Coronary artery (tissue), 2 donors: Measurements from ENCODE around the gene NUP155.
"Not testable (repeated sequence)": the region's sequence is repeated elsewhere in the genome, so short reads cannot be mapped to it uniquely, and the experiment has no call there.

Experiments
- DNase-seq: peaks from one replicate; pipeline ENCODE4 v3.0.0-alpha.2; 2017; ENCODE audit warnings: low spot score
- H3K27ac ChIP-seq, 2 donors: fragments of 200-600 bp; sonication (generic); one replicate each; pipeline ENCODE4 v1.5.1; 2016 to 2019
- H3K4me3 ChIP-seq: fragments of 200-600 bp; sonication (generic); 2 replicates; pipeline ENCODE4 v1.5.1; 2016; ENCODE audit warnings: mild to moderate bottlenecking, moderate library complexity
- TF ChIP-seq, protein P1 (sequence below): fragments of 200-600 bp; sonication (generic); IDR thresholded peaks from one replicate; pipeline ENCODE4 v1.5.1; 2019; ENCODE audit warnings: antibody characterized with exemption

NUP155 gene

DNA sequence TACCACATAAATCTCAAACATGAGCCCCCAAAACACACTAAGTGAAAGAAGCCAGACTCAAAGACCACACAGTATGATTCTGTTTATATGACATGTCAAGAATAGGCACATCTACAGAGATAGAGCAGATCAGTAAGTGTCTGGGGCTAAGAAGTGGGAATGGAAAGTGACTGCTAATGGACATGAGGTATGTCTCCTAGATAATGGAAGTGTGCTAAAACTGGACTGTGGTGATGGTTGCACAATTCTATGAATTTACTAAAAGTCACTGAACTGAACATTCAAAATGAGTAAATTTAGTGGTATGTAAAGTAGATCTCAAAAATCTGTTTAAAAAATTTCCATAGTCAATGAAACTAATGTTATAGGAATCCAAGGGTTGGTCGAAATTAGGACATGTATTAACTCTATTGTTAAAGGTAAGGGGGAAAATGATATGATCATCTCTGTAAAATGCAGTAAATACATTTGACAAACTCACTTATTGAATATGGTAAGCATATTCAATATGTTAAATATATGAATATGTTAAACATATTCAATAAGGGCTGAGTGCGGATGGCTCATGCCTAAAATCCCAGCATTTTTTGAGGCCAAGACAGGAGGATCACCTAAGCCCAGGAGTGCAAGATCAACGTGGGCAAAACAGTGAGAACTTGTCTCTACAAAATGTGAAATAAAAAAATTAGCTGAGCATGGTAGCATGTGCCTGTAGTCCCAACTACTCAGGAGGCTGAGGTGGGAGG lies 51.7 kb downstream of the NUP155 start:
- TF ChIP-seq, protein P1, sequence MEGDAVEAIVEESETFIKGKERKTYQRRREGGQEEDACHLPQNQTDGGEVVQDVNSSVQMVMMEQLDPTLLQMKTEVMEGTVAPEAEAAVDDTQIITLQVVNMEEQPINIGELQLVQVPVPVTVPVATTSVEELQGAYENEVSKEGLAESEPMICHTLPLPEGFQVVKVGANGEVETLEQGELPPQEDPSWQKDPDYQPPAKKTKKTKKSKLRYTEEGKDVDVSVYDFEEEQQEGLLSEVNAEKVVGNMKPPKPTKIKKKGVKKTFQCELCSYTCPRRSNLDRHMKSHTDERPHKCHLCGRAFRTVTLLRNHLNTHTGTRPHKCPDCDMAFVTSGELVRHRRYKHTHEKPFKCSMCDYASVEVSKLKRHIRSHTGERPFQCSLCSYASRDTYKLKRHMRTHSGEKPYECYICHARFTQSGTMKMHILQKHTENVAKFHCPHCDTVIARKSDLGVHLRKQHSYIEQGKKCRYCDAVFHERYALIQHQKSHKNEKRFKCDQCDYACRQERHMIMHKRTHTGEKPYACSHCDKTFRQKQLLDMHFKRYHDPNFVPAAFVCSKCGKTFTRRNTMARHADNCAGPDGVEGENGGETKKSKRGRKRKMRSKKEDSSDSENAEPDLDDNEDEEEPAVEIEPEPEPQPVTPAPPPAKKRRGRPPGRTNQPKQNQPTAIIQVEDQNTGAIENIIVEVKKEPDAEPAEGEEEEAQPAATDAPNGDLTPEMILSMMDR = no peak
- Histone ChIP-seq H3K27ac (no peak overlapping the region), H3K4me3 (no peak overlapping the region)
- no peak for DNase-seq

DNA sequence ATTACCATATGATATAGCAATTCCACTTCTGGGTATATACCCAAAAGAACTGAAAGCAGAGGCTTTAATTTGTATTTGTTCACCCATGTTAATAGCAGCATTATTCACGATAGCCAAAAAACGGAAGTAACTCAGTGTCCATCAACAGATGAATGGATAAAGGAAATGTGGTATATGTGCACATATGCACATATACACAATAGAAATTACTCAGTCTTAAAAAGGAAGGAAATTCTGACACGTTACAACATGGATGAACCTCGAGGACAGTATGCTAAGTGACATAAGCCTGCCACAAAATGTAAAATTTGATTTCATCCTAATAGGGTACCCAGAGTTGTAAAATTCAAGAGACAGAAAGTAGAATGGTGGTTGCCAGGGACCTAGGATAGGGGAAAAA lies 54.9 kb downstream of the NUP155 start:
- H3K4me3 ChIP-seq = no peak overlapping the region
- no peak for DNase-seq
- TF ChIP-seq, protein P1 = no peak

DNA sequence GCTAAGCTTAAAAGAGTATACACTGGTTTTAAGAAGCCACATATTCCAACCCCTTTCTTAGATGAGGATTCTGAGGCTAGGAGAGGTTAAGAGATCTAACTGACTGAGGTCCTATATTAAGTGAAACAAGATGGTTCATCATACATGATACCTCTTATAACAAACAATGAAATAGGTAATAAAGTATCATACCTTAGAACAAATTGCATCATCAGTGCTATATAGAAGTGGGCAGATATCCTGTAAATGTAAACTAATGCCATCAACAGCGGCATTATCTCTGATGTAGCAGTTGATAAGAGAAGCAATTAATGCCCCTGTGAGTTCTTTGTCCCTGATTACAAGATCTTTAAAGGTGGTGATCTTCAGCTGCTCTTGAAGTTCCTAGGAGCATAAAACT lies 60.5 kb downstream of the NUP155 start:
- TF ChIP-seq, protein P1 = no peak
- Histone ChIP-seq H3K4me3 (no peak overlapping the region), H3K27ac (no peak overlapping the region)
- no peak for DNase-seq

More for the DNA sequence above, 54.9 kb downstream of the NUP155 start:
- H3K27ac ChIP-seq = no peak overlapping the region

DNA sequence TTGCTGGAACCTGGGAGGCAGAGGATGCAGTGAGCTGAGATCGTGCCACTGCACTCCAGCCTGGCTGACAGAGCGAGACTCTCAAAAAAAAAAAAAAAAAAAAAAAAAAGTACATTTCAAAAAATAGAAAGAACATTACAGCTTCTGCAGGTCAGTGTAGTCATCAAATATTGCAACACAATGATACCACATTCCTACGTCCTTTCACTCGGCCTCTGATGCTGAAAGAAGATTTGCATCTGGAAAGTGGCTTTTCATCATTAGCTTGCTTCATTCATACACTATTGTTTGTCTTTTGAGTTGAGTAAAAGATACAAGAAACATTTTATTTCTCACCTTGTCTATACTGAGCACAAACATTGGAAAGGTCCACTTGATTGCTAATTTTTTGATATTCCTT lies 62.1 kb downstream of the NUP155 start:
- Histone ChIP-seq H3K27ac (no peak overlapping the region), H3K4me3 (no peak overlapping the region)
- TF ChIP-seq, protein P1 = no peak
- DNase-seq = no peak

DNA sequence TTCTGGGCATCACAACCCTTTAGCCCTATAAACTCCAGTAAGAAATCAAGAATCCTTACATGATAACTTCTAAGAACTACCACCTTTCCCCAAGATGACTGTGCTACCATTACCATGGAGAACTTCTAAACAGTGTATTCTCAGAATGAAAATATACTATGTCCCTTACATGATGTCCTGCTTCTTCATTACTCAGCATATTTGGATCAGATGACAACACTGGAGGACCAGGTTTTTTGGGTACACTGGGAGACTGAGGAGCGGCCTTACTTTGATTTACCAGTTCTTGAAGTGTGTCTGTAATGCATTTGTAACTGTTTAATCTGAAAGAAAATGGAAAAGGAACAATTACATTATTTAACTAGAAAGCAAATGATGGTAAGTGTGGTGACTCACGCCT lies 66.0 kb downstream of the NUP155 start:
- no peak for DNase-seq
- TF ChIP-seq, protein P1 = no peak
- no peak overlapping the region for H3K27ac ChIP-seq
- no peak overlapping the region for H3K4me3 ChIP-seq

DNA sequence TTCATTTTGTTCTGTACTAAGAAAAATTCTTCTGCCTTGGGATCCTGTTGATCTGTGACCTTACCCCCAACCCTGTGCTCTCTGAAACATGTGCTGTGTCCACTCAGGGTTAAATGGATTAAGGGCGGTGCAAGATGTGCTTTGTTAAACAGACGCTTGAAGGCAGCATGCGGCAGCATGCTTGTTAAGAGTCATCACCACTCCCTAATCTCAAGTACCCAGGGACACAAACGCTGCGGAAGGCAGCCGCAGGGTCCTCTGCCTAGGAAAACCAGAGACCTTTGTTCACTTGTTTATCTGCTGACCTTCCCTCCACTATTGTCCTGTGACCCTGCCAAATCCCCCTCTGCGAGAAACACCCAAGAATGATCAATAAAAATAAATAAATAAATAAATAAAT lies 74.6 kb downstream of the NUP155 start:
- not testable (repeated sequence) for H3K27ac ChIP-seq, DNase-seq, H3K4me3 ChIP-seq

DNA sequence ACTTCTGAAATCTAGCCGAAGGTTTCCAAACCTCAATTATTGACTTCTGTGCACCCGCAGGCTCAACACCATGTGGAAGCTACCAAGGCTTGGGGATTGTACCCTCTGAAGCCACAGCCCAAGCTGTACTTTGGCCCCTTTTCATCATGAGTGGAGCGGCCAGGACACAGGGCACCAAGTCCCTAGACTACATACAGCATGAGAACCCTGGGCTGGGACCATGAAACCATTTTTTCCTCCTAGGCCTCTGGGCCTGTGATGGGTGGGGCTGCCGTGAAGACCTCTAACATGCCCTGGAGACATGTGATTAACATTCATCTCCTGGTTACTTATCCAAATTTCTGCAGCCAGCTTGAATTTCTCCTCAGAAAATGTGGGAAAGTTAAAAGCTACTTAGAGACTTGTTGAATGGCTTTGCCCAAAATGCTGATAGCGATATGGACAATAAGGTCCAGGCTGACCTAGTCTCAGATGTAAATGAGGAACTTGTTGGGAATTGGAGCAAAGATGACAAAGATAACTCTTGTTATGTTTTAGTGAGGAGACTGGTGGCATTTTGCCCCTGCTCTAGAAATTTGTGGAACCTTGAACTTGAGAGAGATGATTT lies 87.6 kb downstream of the NUP155 start:
- Histone ChIP-seq H3K27ac (no peak overlapping the region), H3K4me3 (no peak overlapping the region)
- no peak for DNase-seq
- TF ChIP-seq, protein P1 = no peak
